ENCODE data around the gene CSH2. TPM values are rescaled to one million over a fixed set of nuclear protein-coding genes. Genes with fewer than 3 reads are reported as not detected.
"Not testable (repeated sequence)": the region's sequence is repeated elsewhere in the genome, so short reads cannot be mapped to it uniquely, and the experiment has no call there.

The CSH2 gene
- total and polyA plus RNA-seq, 3 experiments from 2014 or later: not detected

DNA sequence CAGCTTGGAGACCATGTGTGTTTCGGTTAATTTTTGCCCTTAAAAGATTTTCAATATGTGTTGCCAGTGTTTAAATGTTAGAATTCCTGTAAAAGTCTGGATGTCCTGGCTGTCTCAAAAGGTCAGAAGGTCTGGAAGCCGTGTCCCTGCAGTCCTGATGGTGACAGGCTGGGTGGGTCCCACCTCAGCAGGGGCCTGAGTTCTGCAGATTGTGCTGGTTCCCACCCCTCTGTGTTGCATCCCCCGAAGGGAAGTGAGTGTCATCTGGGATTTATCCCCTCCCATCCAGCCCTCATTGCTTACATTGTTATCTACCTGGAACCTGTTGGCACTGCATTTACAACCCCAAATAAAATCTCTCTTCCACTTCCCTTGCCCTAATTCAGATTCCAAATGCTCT, 20.5 kb upstream of the CSH2 start:
- H3K9me3 Mint-ChIP-seq: not testable (repeated sequence)

DNA sequence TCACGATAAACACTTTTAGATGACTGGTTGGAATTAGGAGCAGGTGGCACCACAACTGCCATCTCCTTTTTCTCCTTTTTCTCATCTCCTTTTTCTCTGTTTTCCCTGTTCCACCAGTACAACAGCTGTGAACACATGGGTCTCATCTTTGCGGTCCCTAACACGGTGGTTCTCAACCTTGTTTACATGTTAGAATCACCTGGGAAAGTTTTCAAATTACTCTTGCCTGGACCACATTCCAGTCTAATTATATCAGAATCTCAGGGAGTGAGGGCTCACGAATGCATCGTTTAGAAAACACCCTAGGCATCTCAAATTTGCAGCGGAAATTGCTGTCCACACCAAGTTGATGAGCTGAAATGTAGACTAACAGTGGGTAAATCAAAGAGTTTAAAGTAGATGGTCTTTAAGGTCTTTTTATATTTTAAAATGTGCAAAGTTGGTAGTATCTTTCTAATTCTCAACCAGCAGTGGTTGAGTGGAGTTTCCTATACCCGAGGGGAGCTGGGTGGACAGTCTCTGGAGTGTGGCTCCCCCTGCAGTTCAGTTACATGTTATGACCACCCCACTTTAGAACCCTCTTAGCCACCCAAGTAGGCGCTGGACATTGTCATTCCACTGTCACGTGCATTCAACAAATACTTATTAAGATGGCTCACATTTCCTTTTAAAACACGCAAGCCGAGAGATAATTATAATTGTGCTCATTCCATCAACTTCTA, 19.0 kb upstream of the CSH2 start:
- H3K4me1 ChIP-seq (ENCODE audit: insufficient read depth, low read length); H3K4me1 Mint-ChIP-seq; H3K27ac ChIP-seq (ENCODE audit: low read depth, low read length); H3K36me3 ChIP-seq (ENCODE audit: insufficient read depth, low read length); H3K4me3 ChIP-seq (ENCODE audit: low read length); H3K27me3 ChIP-seq (ENCODE audit: insufficient read depth, low read length, poor library complexity, severe bottlenecking); DNase-seq; H3K27ac Mint-ChIP-seq; H3K36me3 Mint-ChIP-seq; H3K27me3 Mint-ChIP-seq; H3K4me3 Mint-ChIP-seq; POLR2A ChIA-PET; H3K9me3 ChIP-seq (ENCODE audit: low read length); H3K9me3 Mint-ChIP-seq: not testable (repeated sequence)
- CTCF ChIA-PET: interaction anchor here (1.4 kb wide), 1 partner anchor 12 kb away, joined by 3 read pairs; no protein-coding TSS in a partner anchor

More for the DNA sequence above, 20.5 kb upstream of the CSH2 start:
- H3K4me3 ChIP-seq (ENCODE audit: low read length); H3K27ac Mint-ChIP-seq; H3K4me1 Mint-ChIP-seq; H3K9me3 ChIP-seq (ENCODE audit: low read length); H3K4me1 ChIP-seq (ENCODE audit: insufficient read depth, low read length); DNase-seq; H3K4me3 Mint-ChIP-seq; H3K36me3 ChIP-seq (ENCODE audit: insufficient read depth, low read length); CTCF ChIA-PET; H3K27me3 Mint-ChIP-seq; H3K27ac ChIP-seq (ENCODE audit: low read depth, low read length); POLR2A ChIA-PET; H3K36me3 Mint-ChIP-seq; H3K27me3 ChIP-seq (ENCODE audit: insufficient read depth, low read length, poor library complexity, severe bottlenecking): not testable (repeated sequence)

DNA sequence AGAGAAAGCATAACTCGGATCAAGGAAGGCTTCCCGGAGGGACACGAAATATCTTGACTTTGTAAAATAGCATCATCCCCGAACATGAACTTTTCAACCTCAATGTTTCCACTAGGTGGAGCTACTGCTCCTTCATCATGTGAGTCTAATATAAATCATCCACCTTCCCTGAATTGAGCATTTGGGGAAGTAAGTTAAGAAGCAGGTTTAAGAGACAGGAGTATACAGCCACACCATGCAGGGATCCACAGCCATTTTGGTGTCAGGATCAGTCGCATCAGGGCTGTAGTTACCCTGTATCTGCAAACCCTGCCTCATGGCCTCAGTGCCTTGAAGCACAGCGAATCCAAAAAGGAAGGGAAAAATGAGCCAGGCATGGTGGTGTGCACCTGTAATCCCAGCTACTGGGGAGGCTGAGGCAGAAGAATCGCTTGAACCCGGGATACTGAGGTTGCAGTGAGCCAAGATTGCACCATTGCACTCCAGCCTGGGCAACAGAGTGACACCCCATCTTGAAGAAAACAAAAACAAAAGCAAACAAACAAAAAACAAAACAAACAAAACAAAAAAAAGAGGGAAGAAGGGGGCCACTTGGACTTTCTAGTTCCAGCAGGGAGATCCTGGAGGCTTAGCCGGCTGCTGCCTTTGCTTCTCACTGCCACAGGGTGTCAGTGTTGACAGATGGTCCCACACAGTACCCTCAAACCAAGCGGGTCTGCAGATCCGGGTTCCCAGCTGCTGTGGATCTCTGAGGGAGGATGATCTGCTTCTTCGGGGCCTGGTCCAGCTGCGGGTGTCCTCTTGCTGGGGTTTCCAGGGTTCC, 15.8 kb upstream of the CSH2 start:
- H3K4me3 Mint-ChIP-seq: peak overlapping the region in 2 of 7 donors; percentile 35 to 41
- not testable (repeated sequence) for H3K9me3 ChIP-seq (ENCODE audit: low read length); H3K36me3 Mint-ChIP-seq; H3K27ac ChIP-seq (ENCODE audit: low read depth, low read length); H3K27ac Mint-ChIP-seq; H3K4me3 ChIP-seq (ENCODE audit: low read length); H3K27me3 Mint-ChIP-seq; H3K36me3 ChIP-seq (ENCODE audit: insufficient read depth, low read length); H3K9me3 Mint-ChIP-seq; H3K4me1 Mint-ChIP-seq; H3K27me3 ChIP-seq (ENCODE audit: insufficient read depth, low read length, poor library complexity, severe bottlenecking); H3K4me1 ChIP-seq (ENCODE audit: insufficient read depth, low read length)
- POLR2A ChIA-PET: interaction anchor here (0.8 kb wide), 1 partner anchor 82 kb away, joined by 3 read pairs; no protein-coding TSS in a partner anchor
- CTCF ChIA-PET: interaction anchor here (0.7 to 3.1 kb wide), 7 partner anchors 8 to 136 kb away, joined by 3 to 11 read pairs (median 4); partner anchors contain the start of gene GH2
- DNase-seq: peak in 2 of 5 donors; percentile 20 to 21

DNA sequence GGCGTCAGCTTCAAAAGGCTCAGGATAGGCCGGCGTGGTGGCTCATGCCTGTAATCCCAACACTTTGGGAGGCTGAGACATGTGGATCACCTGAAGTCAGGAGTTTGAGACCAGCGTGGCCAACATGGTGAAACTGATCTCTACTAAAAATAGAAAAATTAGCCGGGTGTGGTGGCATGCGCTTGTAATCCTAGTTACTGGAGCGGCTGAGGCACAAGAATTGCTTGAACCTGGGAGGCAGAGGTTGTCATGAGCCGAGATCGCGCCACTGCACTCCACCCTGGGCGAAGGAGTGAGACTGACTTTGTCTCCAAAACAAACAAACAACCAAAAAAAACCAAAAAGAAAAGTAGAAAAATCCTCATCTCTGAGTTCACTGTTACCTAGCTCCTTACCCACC, 11.6 kb upstream of the CSH2 start:
- H3K4me3 ChIP-seq (ENCODE audit: low read length); H3K4me3 Mint-ChIP-seq; H3K9me3 Mint-ChIP-seq; H3K36me3 ChIP-seq (ENCODE audit: insufficient read depth, low read length); H3K27ac Mint-ChIP-seq; H3K4me1 ChIP-seq (ENCODE audit: insufficient read depth, low read length); H3K9me3 ChIP-seq (ENCODE audit: low read length); POLR2A ChIA-PET; H3K36me3 Mint-ChIP-seq; H3K27ac ChIP-seq (ENCODE audit: low read depth, low read length); DNase-seq; CTCF ChIA-PET; H3K27me3 Mint-ChIP-seq; H3K27me3 ChIP-seq (ENCODE audit: insufficient read depth, low read length, poor library complexity, severe bottlenecking); H3K4me1 Mint-ChIP-seq: not testable (repeated sequence)

DNA sequence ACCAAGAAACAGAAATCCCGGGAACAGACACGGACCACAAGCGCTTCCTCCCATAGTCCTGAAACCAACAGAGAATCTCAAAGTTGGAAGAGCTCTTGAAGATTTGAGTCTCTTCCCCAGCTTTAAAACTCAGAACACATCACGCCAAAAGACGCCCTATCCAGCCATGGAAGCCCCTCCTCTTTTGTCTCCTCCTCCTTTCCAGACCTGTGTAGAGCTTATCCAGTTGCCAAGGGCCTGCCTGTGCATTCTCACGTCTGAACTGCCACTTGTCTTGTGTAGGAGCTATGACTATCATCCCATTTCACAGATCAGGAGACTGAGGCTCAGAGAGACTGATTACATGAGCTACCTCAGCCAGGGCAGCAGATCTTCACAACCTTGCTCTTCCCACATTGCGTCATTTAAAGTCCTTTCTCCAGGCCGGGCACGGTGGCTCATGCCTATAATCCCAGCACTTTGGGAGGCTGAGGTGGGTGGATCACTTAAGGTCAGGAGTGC, 9.2 kb upstream of the CSH2 start:
- H3K4me3 ChIP-seq (ENCODE audit: low read length); H3K9me3 ChIP-seq (ENCODE audit: low read length); DNase-seq; H3K27ac Mint-ChIP-seq; H3K4me1 Mint-ChIP-seq; H3K27me3 Mint-ChIP-seq; H3K4me3 Mint-ChIP-seq; H3K9me3 Mint-ChIP-seq; H3K27ac ChIP-seq (ENCODE audit: low read depth, low read length); H3K4me1 ChIP-seq (ENCODE audit: insufficient read depth, low read length); POLR2A ChIA-PET; H3K36me3 ChIP-seq (ENCODE audit: insufficient read depth, low read length); H3K27me3 ChIP-seq (ENCODE audit: insufficient read depth, low read length, poor library complexity, severe bottlenecking); H3K36me3 Mint-ChIP-seq: not testable (repeated sequence)
- CTCF ChIA-PET: interaction anchor here (0.6 to 0.9 kb wide), 3 partner anchors 8 to 1074 kb away, joined by 3 to 4 read pairs (median 3); no protein-coding TSS in a partner anchor

DNA sequence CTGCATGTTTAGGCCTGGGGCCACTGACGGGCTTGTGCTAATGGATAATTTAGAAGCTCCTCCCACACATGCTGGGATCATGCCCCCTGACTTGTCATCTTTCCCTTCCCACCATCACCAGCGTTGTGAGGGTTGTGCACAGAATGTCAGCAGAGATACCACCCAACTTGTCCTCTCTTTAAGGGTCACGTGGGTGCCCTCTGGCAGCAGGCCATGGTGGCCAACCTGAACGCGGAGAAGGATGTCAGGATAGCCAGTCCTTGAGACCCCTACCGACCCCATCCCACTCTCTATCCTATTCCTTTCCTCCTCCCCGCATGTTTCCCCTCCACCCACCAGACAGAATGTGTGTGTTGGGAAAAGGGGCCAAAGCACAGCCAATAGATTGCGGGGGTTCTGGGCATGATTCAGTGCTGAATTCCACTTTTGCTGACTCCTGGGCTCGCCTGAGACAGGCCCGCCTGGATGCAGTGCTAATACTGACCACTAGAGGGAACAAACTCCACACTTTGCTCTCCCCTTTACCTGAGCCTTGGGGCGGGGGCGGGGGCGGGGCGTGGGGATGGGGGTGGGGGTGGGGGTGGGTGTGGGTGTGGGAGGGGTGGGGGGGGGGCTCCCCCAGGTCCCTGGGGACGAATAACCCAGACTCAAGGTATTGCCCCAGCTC, 8.6 kb upstream of the CSH2 start, which contains the start of gene GH2:
TSS of gene GH2 (minus strand) at position 10 of the 667 bp plus-strand sequence. CDS start 143 bp downstream, outside the sequence.
- POLR2A ChIA-PET: no interaction called here
- H3K4me3 Mint-ChIP-seq: no peak within 1 kb of the TSS
- H3K27me3 ChIP-seq (ENCODE audit: insufficient read depth, low read length, poor library complexity, severe bottlenecking): no peaks in the 10 kb centered on the region
- peaks cover 1 to 10% of the 10 kb centered on the region in 2 donors for H3K27me3 Mint-ChIP-seq
- H3K9me3 ChIP-seq (ENCODE audit: low read length): no peaks in the 10 kb centered on the region
- H3K4me3 ChIP-seq (ENCODE audit: low read length): no peak within 1 kb of the TSS
- H3K36me3 Mint-ChIP-seq: no peaks in the 10 kb centered on the region
- H3K4me1 Mint-ChIP-seq: peaks cover 0 to 3% (median 0%) of the 10 kb centered on the region in 3 donors
- peak; percentile 37 to 68 (median 43) for DNase-seq
- H3K4me1 ChIP-seq (ENCODE audit: insufficient read depth, low read length): no peaks in the 10 kb centered on the region
- no peaks in the 10 kb centered on the region for H3K36me3 ChIP-seq (ENCODE audit: insufficient read depth, low read length)
- H3K27ac ChIP-seq (ENCODE audit: low read depth, low read length): no peak within 1 kb of the TSS
- no peaks in the 10 kb centered on the region for H3K9me3 Mint-ChIP-seq
- no peak within 1 kb of the TSS for H3K27ac Mint-ChIP-seq
- CTCF ChIA-PET: interaction anchor here (0.6 to 1.7 kb wide), 4 partner anchors 8 to 187 kb away, joined by 3 to 7 read pairs (median 3); no protein-coding TSS in a partner anchor

DNA sequence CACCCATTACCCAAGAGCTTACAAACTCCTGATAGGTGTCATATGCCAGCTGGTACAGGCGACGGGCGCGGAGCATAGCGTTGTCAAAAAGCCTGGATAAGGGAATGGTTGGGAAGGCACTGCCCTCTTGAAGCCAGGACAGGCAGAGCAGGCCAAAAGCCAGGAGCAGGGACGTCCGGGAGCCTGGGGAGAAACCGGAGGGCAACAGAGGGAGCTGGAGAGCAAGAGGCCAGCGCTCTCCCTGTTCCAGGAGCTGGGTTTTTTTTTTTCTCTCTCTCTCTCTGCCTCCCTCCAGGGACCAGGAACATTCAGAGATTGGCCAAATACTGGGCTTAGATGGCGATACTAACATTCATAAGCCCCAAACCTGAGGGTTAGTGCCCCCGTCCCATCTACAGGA, 7.9 kb upstream of the CSH2 start:
- H3K4me3 Mint-ChIP-seq; POLR2A ChIA-PET; H3K27ac Mint-ChIP-seq; H3K36me3 Mint-ChIP-seq; H3K4me3 ChIP-seq (ENCODE audit: low read length); H3K4me1 ChIP-seq (ENCODE audit: insufficient read depth, low read length); H3K9me3 ChIP-seq (ENCODE audit: low read length); H3K27me3 ChIP-seq (ENCODE audit: insufficient read depth, low read length, poor library complexity, severe bottlenecking); H3K4me1 Mint-ChIP-seq; H3K36me3 ChIP-seq (ENCODE audit: insufficient read depth, low read length); DNase-seq; H3K27ac ChIP-seq (ENCODE audit: low read depth, low read length); H3K9me3 Mint-ChIP-seq: not testable (repeated sequence)
- H3K27me3 Mint-ChIP-seq: peaks cover 4 to 10% of the 10 kb centered on the region in 2 donors
- CTCF ChIA-PET: interaction anchor here (0.6 to 1.7 kb wide), 3 partner anchors 9 to 187 kb away, joined by 3 to 7 read pairs (median 3); no protein-coding TSS in a partner anchor

Measured in CD8-positive, alpha-beta memory T cell (primary cell).